Measurements from ENCODE around the gene CTLA4. TPM values are rescaled to one million over a fixed set of nuclear protein-coding genes. Genes with fewer than 3 reads are reported as not detected.

CTLA4 gene
- total and polyA plus RNA-seq, 8 donors: 0.16 to 0.25 (median 0.17) TPM; not detected in 5

GRCh38 chr2:203916756-203917155 is 49.2 kb downstream of the CTLA4 start:
- peaks cover 0 to 6% (median 0%) of the 10 kb centered on the region in 3 donors for H3K4me1 ChIP-seq
- DNase-seq (no peak), FAIRE-seq (no peak), ATAC-seq (no peak)
- intact Hi-C loops (cut with DNase I): no loop called here
- no peak overlapping the region for H3K27ac ChIP-seq
- no peak overlapping the region for H3K4me3 ChIP-seq
- TF ChIP-seq CTCF (IDR thresholded peaks at IDR 0.05): no peak
- H3K36me3 ChIP-seq: no peaks in the 10 kb centered on the region
- H3K9me3 ChIP-seq: no peaks in the 10 kb centered on the region
- H3K27me3 ChIP-seq: no peaks in the 10 kb centered on the region

- no peaks in the 10 kb centered on the region for H3K36me3 ChIP-seq
- H3K4me1 ChIP-seq: peaks cover 0 to 6% (median 0%) of the 10 kb centered on the region in 3 donors
- 70 to 80% methylated on average over 7 of the region's 7 CpGs for WGBS, 2 donors
- H3K27me3 ChIP-seq: no peaks in the 10 kb centered on the region
- no peak for TF ChIP-seq CTCF (IDR thresholded peaks at IDR 0.05)
- H3K27ac ChIP-seq: no peak overlapping the region
- ATAC-seq (no peak), FAIRE-seq (no peak), DNase-seq (no peak)
- no peak overlapping the region for H3K4me3 ChIP-seq
- H3K9me3 ChIP-seq: no peaks in the 10 kb centered on the region
- intact Hi-C loops (cut with DNase I): no loop called here
Observed at GRCh38 chr2:203918264-203918663, 50.7 kb downstream of the CTLA4 start.

- ATAC-seq (no peak), DNase-seq (no peak), FAIRE-seq (no peak)
- TF ChIP-seq CTCF (IDR thresholded peaks at IDR 0.05): no peak
- Histone ChIP-seq H3K4me1 (peaks cover 0 to 6% (median 0%) of the 10 kb centered on the region in 3 donors), H3K36me3 (no peaks in the 10 kb centered on the region), H3K9me3 (no peaks in the 10 kb centered on the region), H3K27me3 (no peaks in the 10 kb centered on the region), H3K4me3 (no peak overlapping the region), H3K27ac (no peak overlapping the region)
- 87 to 94% methylated on average over 3 of the region's 3 CpGs for WGBS, 2 donors
- intact Hi-C loops (cut with DNase I): no loop called here
Observed at GRCh38 chr2:203918839-203919238, 51.3 kb downstream of the CTLA4 start.

Other genes with a start within 250 kb of the CTLA4 start
- gene CD28, start 161.1 kb upstream of the CTLA4 start, total RNA-seq: under 1 TPM; 0.21 to 0.63 (median 0.30) TPM
- under 1 TPM in 1 of 2 donors, not detected in 1; 0.08 TPM for gene CD28, start 161.1 kb upstream of the CTLA4 start, polyA plus RNA-seq
- gene ICOS, start 69.0 kb downstream of the CTLA4 start, total RNA-seq: under 1 TPM in 3 of 6 donors, not detected in 3; 0.06 to 0.25 (median 0.14) TPM
- not detected for gene ICOS, start 69.0 kb downstream of the CTLA4 start, polyA plus RNA-seq